ENCODE results near the gene PCDH12. TPM values are rescaled to one million over a fixed set of nuclear protein-coding genes. Genes with fewer than 3 reads are reported as not detected.

PCDH12 gene
- total and polyA plus RNA-seq, 2 donors (not counting 3 experiments of a cell fraction or from before 2014, with no cell fraction given), result 6.2 to 20.4 TPM

GRCh38 chr5:141914797-141915196, 43.2 kb downstream of the PCDH12 start:
- Histone ChIP-seq H3K79me2 (ENCODE audit: control insufficient read depth, insufficient read depth, low read length) (no peaks in the 10 kb centered on the region), H3K36me3 (ENCODE audit: control insufficient read depth in 2 of 2, extremely low read depth in 1 of 2, insufficient read depth in 2 of 2, low read length in 2 of 2) (no peaks in the 10 kb centered on the region), H3K9ac (replicated peaks; ENCODE audit: extremely low read depth, insufficient read depth, low read length) (no peak overlapping the region), H2AFZ (ENCODE audit: low read depth, low read length) (no peak overlapping the region), H4K20me1 (replicated peaks; ENCODE audit: control insufficient read depth, extremely low read depth, insufficient read depth, low read length) (no peaks in the 10 kb centered on the region), H3K9me1 (replicated peaks; ENCODE audit: control insufficient read depth, extremely low read depth, insufficient read depth, low read length) (no peaks in the 10 kb centered on the region), H3K4me3 (replicated peaks in 1 of 3; ENCODE audit: insufficient read depth in 1 of 3, low read depth in 1 of 3, low read length in 3 of 3) (no peak overlapping the region), H3K9me3 (replicated peaks; ENCODE audit: control insufficient read depth, insufficient read depth, low read length) (no peaks in the 10 kb centered on the region), H3K4me1 (ENCODE audit: control insufficient read depth, extremely low read depth, insufficient read depth, low read length) (peaks cover 3% of the 10 kb centered on the region), H3K4me2 (ENCODE audit: insufficient read depth, low read length) (no peak overlapping the region), H3K27ac (ENCODE audit: insufficient read depth, low read depth, low read length) (no peak overlapping the region), H3K27me3 (ENCODE audit: control insufficient read depth in 2 of 2, insufficient read depth in 2 of 2, low read length in 2 of 2) (peaks cover 9 to 14% of the 10 kb centered on the region in 2 experiments)
- intact Hi-C loops (cut with micrococcal nuclease), result loop anchor here (1.0 kb wide), 1 partner anchor 212 kb away; no protein-coding TSS in a partner anchor
- ChIA-PET CTCF (interaction anchor here (1.0 to 5.1 kb wide), 12 partner anchors 9 to 250 kb away, joined by 3 to 36 read pairs (median 6); partner anchors contain the start of genes DELE1, PCDH1 and RNF14), POLR2A (no interaction called here)
- dilution Hi-C loops (cut with MboI; ENCODE audit: extremely low pct_ligation_motif_present, low sequenced_read_pairs), result no loop called here
- no peak for DNase-seq (ENCODE audit: low read depth, low spot score)
- no TSS peak for BruUV-seq (replicated peaks)
- no peak for TF ChIP-seq POLR2AphosphoS5 (IDR thresholded peaks at IDR 0.05; ENCODE audit: insufficient read depth, low read depth, low read length)
- TF ChIP-seq, protein P1, sequence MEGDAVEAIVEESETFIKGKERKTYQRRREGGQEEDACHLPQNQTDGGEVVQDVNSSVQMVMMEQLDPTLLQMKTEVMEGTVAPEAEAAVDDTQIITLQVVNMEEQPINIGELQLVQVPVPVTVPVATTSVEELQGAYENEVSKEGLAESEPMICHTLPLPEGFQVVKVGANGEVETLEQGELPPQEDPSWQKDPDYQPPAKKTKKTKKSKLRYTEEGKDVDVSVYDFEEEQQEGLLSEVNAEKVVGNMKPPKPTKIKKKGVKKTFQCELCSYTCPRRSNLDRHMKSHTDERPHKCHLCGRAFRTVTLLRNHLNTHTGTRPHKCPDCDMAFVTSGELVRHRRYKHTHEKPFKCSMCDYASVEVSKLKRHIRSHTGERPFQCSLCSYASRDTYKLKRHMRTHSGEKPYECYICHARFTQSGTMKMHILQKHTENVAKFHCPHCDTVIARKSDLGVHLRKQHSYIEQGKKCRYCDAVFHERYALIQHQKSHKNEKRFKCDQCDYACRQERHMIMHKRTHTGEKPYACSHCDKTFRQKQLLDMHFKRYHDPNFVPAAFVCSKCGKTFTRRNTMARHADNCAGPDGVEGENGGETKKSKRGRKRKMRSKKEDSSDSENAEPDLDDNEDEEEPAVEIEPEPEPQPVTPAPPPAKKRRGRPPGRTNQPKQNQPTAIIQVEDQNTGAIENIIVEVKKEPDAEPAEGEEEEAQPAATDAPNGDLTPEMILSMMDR (IDR thresholded peaks at IDR 0.05; ENCODE audit: extremely low read depth in 1 of 2, insufficient read depth in 1 of 2, low read depth in 1 of 2, low read length in 2 of 2), result no peak
- no peak for TF ChIP-seq EZH2 (IDR thresholded peaks at IDR 0.05; ENCODE audit: borderline replicate concordance, low read depth, low read length, severe bottlenecking)
- TF ChIP-seq MAX (IDR thresholded peaks at IDR 0.05; ENCODE audit: insufficient read depth, insufficient read length), result no peak
- TF ChIP-seq POLR2A (IDR thresholded peaks at IDR 0.05; ENCODE audit: low read depth, low read length), result no peak
- FAIRE-seq, result no peak
